Epithelial cell of proximal tubule (primary cell): ENCODE measurements around the gene CCDC182. TPM values are rescaled to one million over a fixed set of nuclear protein-coding genes. Genes with fewer than 3 reads are reported as not detected.

Experiments
- DNase-seq: peaks from one replicate; pipeline ENCODE4 v3.0.0-alpha.2; 2011; ENCODE audit warnings: low read depth
- H3K4me3 ChIP-seq: 2 replicates; pipeline ENCODE4 v1.5.1; 2011; ENCODE audit warnings: low read depth, mild to moderate bottlenecking, low read length
- CTCF ChIP-seq: conservative IDR thresholded peaks from 2 replicates; pipeline ENCODE4 v1.5.1; 2012; ENCODE audit warnings: low read depth, mild to moderate bottlenecking, low read length
- total RNA-seq: library from RNA; depleted of rRNA; stranded (reverse); fragments of >200 nt; gene quantifications from 2 replicates; pipeline ENCODE4 v1.2.3, GENCODE V29; 2015

The CCDC182 gene
- total RNA-seq, 1 donor from 2014 or later: not detected

- no peak for TF ChIP-seq CTCF
- no peak overlapping the region for H3K4me3 ChIP-seq
- DNase-seq: no peak
These were observed 26.2 kb downstream of the CCDC182 start for GRCh38 chr17:57718878-57719277.

- no peak for TF ChIP-seq CTCF
These were observed 29.1 kb downstream of the CCDC182 start for GRCh38 chr17:57715981-57716380.

GRCh38 chr17:57714665-57715180 is 30.4 kb downstream of the CCDC182 start:
- no peak for TF ChIP-seq CTCF
- no peak for DNase-seq

More at GRCh38 chr17:57715981-57716380, 29.1 kb downstream of the CCDC182 start:
- DNase-seq: no peak
- H3K4me3 ChIP-seq: no peak overlapping the region

GRCh38 chr17:57713140-57713539 is 32.0 kb downstream of the CCDC182 start:
- TF ChIP-seq CTCF: no peak
- DNase-seq: no peak
- no peak overlapping the region for H3K4me3 ChIP-seq

More at GRCh38 chr17:57714665-57715180, 30.4 kb downstream of the CCDC182 start:
- H3K4me3 ChIP-seq: no peak overlapping the region

GRCh38 chr17:57708410-57708809 is 36.7 kb downstream of the CCDC182 start:
- no peak for DNase-seq
- no peak overlapping the region for H3K4me3 ChIP-seq
- TF ChIP-seq CTCF: no peak

GRCh38 chr17:57707892-57708291 is 37.2 kb downstream of the CCDC182 start:
- no peak for TF ChIP-seq CTCF
- no peak for DNase-seq
- no peak overlapping the region for H3K4me3 ChIP-seq

GRCh38 chr17:57706761-57707160 is 38.3 kb downstream of the CCDC182 start:
- no peak for DNase-seq
- TF ChIP-seq CTCF: no peak
- no peak overlapping the region for H3K4me3 ChIP-seq
